DMS79 (cell line): ENCODE results near the gene BCL10.
A peak's percentile ranks its signal among the peaks of the same experiment; 100 is the strongest.

Experiments used
- DNase-seq: peaks from one replicate; lab custom pipeline; 2025; lab: John Stamatoyannopoulos, UW

The BCL10 gene

GRCh38 chr1:85297855-85298629 lies 21.6 kb upstream of the BCL10 start:
- DNase-seq = peak; percentile 76

GRCh38 chr1:85297538-85297854 lies 21.1 kb upstream of the BCL10 start:
- DNase-seq = no peak

- DNase-seq = no peak
Measured at GRCh38 chr1:85296980-85297379, 20.5 kb upstream of the BCL10 start.

GRCh38 chr1:85295654-85296053 lies 19.2 kb upstream of the BCL10 start:
- no peak for DNase-seq

DNA sequence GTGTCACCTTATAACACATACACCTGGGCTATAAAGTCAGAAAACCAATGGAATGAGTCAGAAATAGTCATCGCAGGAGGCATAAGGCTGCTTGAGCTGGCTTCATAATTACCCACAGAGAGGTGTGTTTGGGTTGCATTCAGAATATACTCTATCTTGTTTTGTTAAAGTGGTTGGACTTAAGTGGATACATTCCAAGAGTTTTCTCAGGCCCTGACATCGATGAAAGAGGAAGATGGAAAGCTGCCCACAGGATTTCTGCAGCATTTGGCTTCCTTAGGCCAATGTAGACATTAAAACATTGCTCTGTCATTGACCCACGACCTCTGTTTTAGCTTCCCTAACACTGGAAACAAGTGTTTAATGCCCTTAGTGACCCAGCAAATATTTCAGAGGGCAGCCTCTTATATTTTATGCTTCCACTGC lies 18.6 kb upstream of the BCL10 start:
- DNase-seq = no peak

DNA sequence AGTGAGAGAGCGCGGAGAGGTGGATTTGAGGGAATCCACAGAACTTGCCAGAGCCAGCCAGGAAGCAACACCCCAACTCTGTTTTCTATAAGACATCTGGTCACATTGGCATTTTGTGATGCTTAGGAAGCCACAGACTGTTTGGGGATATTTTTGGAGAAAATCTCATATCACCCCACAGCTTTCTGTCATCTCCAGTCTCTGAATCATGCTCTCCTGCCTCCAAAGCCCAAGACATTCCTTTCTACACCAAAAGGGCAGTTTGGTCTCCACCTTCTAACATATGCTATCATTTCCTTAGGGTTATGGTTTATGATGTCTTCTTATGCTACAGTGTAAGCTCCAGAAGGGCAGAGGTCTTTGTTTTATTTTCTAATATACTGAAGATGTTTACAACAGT lies 14.4 kb upstream of the BCL10 start:
- DNase-seq = no peak

- DNase-seq = no peak
Measured at GRCh38 chr1:85289848-85290335, 13.5 kb upstream of the BCL10 start.

DNA sequence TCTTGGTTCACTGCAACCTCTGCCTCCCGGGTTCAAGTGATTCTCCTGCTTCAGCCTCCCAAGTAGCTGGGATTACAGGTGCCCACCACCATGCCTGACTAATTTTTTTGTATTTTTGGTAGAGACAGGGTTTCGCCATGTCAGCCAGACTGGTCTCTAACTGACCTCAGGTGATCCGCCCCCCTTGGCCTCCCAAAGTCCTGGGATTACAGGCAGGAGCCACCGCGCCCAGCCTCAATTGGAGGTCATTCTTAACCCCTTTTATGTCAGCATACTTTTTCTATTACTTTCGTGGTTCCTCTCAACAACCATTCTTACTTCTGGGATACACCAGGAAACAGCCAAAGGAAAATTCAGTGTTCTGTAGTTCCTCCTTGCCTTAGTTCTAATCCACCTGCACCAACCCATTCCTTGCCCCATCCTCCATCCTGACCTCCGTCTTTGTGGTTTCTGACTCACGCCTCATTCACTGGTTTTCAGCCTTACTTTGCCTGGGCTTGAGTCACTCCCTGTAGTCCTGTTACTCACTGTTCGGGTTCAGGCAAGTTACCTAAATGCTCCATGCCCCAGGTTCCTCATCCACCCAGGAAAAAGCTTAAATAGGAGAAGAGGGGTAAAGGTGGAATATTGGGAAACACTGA lies 12.9 kb upstream of the BCL10 start:
- no peak for DNase-seq

DNA sequence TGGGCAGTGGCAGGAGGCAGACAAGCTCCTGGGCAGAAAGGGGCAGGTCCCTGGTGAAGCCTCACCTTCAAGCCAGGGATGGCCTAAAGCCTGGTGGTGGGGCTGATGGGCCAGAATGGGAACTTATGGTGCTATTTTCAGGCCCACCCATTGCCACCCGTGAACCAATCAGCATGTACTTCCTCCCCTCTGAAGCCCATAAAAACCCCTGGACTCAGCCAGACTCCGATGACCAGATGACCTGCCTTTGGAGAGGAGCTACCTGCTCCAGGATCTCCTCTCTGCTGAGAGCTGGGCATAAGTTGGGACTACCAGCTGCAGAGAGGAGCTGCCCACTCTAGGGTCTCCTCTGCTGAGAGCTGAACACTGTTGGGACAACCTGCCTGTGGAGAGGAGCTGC lies 7.8 kb upstream of the BCL10 start:
- DNase-seq = no peak

DNA sequence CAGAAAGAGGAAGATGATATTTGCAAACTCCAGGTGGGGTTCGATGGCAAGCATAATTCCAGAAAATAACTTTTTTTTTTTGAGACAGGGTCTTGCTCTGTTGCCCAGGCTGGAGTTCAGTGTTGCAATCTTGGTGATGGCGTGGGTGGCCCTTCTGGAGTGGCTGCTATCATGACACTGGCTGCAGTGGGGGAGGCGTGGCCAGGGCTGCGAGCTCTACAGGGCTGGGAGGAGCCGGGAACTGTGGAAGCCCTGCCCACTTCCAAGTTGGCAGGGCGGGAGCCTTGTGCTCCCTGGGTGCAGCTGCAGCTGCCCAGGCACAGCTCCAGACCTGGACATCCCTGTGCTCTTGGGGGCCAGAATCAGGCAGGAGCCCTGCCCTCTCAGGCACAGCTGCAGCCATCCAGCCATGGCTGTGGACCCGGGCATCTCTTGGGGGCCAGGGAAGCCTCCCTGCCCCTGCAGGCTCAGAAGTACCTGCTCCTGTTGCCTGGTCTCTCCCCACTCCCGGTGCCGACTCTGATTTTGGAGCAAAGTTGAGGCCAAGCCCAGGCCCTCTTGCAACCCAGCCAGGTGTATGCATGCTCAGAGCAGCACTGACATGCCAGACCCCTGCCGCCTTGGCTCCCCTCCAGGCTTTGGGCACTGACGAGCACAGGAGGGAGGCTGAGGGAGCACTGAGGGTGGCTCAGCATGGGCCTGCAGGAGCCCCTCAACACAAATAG lies 7.2 kb upstream of the BCL10 start:
- no peak for DNase-seq

DNA sequence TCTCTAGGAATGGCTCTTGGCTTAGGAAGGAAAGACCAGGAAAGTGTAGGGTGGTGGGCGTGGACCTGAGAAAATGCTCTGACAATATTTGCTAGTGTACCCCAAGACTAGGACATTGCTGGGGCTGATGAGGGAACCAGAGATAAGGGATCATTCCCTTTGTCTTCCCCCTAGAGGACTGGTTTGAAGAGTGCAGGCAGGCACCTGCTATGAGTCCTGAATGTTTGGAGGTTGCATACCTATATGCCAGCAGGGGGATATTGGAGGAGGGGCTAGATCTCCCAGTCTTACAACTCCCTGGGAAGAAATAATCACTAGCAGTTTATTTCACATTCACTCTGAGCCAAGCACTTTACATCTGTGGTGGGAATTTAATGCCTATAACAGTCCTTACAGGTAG lies 6.0 kb upstream of the BCL10 start:
- DNase-seq = no peak

DNA sequence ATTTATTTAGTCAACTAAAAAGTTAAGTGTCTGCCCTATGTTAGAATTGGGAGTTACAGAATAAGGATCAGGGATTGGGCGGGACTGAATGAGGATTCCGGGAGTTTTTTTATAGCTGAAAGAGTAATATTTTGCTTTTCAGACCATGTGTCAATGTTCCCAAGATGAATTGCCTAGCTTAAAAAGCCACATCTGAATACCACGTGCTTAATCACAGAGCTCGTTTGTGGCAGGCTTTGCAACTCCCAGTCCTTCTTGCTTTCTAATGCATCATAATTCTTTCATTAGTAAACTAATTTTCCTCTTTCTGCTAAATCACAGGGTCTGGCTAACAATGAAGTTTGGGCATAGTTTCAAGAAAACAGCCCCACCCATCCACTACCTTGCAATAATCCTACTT lies 4.2 kb upstream of the BCL10 start:
- DNase-seq = no peak

GRCh38 chr1:85279458-85280080 lies 3.1 kb upstream of the BCL10 start:
- no peak for DNase-seq

- DNase-seq = no peak
Measured at GRCh38 chr1:85278853-85279314, 2.5 kb upstream of the BCL10 start.

- no peak for DNase-seq
Measured at GRCh38 chr1:85277802-85278201, 1.4 kb upstream of the BCL10 start.

DNA sequence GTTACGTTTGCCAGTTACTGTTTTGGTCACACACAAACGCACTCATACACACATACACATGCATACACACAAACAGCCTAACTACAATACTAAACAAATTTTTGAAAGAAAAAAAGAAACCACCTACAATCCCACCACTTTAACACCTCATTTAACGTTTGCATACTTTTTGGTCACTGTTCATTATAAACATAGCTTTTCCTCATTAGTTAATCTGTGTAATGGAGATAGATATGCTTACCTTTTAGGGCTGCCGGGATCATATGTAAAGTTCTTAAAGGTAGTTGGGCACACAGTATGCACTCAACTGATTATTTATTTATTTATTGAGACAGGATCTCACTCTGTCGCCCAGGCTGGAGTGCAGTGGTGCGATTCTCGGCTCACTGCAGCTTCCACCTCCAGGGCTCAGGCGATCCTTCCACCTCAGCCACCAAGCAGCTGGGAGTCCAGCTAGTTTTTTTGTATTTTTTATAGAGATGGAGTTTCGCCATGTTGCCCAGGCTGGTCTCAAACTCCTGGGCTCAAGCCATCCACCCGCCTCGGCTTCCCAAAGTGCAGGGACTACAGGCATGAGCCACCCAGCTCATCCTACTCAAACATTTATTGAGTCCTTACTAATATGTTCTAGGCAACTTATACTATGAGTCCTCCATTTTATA lies 677 bp upstream of the BCL10 start:
- DNase-seq = no peak

DNA sequence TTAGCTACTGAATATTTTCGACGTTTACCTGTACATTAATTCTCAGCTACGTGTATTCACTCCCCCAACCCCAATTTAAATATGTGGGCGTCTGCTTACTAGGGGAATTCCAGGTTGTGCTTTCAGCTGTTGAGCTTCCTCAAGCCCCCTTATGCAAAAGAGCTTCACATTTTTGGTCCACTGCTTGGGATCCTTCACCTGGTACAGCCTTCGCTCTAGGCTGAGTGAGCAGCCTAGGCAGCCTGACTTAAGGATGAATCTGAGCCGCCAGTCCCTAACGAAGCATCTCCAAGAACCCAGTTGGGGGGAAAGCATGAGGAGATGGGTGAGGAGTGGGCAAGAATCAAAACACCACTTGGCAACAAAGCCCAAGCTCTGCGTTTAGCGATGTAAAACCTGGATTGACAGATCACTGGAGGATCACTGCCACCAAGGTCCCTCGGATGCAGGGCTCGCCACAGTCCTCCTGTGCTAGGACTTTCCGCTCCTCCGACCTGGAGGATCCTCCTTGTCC lies 674 bp downstream of the BCL10 start:
- no peak for DNase-seq

- no peak for DNase-seq
Measured at GRCh38 chr1:85274969-85275453, 1.4 kb downstream of the BCL10 start.

DNA sequence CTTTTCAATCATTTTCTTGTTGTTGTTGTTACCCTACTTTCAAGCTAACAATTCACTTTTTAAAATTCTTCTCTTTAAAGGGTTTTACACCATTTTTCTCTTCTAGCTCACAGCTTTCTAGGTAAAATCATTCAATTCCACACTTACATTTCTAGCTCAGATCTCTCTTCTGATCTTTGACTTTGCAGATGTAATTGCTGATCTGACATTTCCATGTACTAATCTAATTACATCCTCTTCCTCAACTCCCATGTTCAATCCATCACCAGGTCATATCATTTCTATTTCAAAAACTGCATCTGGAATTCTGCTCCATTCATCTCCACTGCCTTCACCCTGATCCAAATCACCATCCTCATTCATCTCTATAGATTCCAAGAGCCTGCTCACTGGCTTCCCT lies 3.0 kb downstream of the BCL10 start:
- no peak for DNase-seq

GRCh38 chr1:85268801-85269585 lies 7.4 kb downstream of the BCL10 start:
- no peak for DNase-seq

DNA sequence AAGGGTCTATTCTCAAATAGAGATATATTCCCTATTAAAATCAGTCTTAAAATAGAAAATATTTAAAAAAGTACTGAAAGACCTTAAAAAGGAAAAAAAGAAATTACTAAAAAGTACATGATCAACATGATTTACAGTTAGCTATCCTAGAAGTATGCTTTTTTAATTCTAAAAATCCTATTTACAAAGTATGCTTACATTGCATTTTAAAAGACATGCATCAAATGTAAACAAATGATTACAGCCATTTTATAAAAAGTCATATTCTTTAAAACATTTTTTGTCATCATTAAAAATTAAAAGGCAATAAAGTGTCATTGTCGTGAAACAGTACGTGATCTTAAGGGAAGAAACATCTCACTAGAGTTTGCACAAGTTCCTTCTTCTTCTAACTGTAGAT lies 9.1 kb downstream of the BCL10 start:
- DNase-seq = no peak
